Spleen (tissue), 11 donors: ENCODE results near the gene LNX2. TPM values are rescaled to one million over a fixed set of nuclear protein-coding genes. Genes with fewer than 3 reads are reported as not detected.

Experiments
- DNase-seq: peaks from one replicate; pipeline ENCODE4 v3.0.0-alpha.2; 2020
- H3K27ac ChIP-seq, 8 donors: fragments of 200-600 bp; sonication (generic) in 7 of 8; 1 replicate in 4 of 8; 2 replicates in 4 of 8; pipeline versions ENCODE4 v1.5.0 to v1.8.0; 2016 to 2021; ENCODE audit warnings: inconsistent platforms in 4 of 8, mild to moderate bottlenecking in 4 of 8, moderate library complexity in 1 of 8
- H3K27me3 ChIP-seq, 7 donors: fragments of 200-600 bp; sonication (generic) in 6 of 7; replicated peaks in 1 of 7; 1 replicate in 4 of 7; 2 replicates in 3 of 7; pipeline versions ENCODE4 v1.5.0 to v1.8.0; 2016 to 2021; ENCODE audit warnings: inconsistent platforms in 3 of 7, mild to moderate bottlenecking in 1 of 7
- H3K36me3 ChIP-seq, 6 donors: fragments of 200-600 bp; sonication (generic) in 5 of 6; 1 replicate in 4 of 6; 2 replicates in 2 of 6; pipeline versions ENCODE4 v1.5.0 to v1.8.0; 2016 to 2021; ENCODE audit warnings: inconsistent platforms in 2 of 6
- H3K4me1 ChIP-seq, 6 donors: fragments of 200-600 bp; sonication (generic) in 5 of 6; 1 replicate in 3 of 6; 2 replicates in 3 of 6; pipeline versions ENCODE4 v1.5.0 to v1.8.0; 2016 to 2021; ENCODE audit warnings: inconsistent platforms in 3 of 6
- H3K4me3 ChIP-seq, 8 donors: fragments of 200-600 bp; sonication (generic) in 7 of 8; 1 replicate in 4 of 8; 2 replicates in 4 of 8; pipeline versions ENCODE4 v1.5.0 to v1.8.0; 2016 to 2021; ENCODE audit warnings: inconsistent platforms in 4 of 8, mild to moderate bottlenecking in 4 of 8, moderate library complexity in 2 of 8
- H3K9me3 ChIP-seq, 8 donors: fragments of 200-600 bp; sonication (generic) in 7 of 8; 1 replicate in 4 of 8; 2 replicates in 4 of 8; pipeline versions ENCODE4 v1.5.0 to v1.8.0; 2016 to 2021; ENCODE audit warnings: inconsistent platforms in 4 of 8
- POLR2A ChIP-seq, 3 donors: fragments of 450-650 bp; IDR thresholded peaks; one replicate each; pipeline ENCODE4 v1.5.1; 2017; ENCODE audit warnings: antibody characterized with exemption in 3 of 3, mild to moderate bottlenecking in 1 of 3
- POLR2AphosphoS5 ChIP-seq, 3 donors: sonication (generic); formaldehyde crosslinking; IDR thresholded peaks; one replicate each; pipeline ENCODE4 v1.5.1; 2017; ENCODE audit warnings: antibody characterized with exemption in 3 of 3
- WGBS, 5 donors: extraction: QIAGEN DNeasy Blood & Tissue Kit in 3 of 5; methylation state at CpG; one replicate each; pipeline versions ENCODE4 v1.1.5 to v1.1.7; 2013 to 2018; 5-methylcytosine and 5-hydroxymethylcytosine counted together
- intact Hi-C: fragments of 100-400 bp; cut with DNase I; formaldehyde crosslinking; loops from one replicate; pipeline ENCODE4 v1.15.0; 2023; ENCODE audit warnings: low total_unique reads
- polyA plus RNA-seq, 3 donors: library from polyadenylated mRNA; stranded (reverse); fragments of 200-250 nt; gene quantifications; one replicate each; pipeline ENCODE4 v1.2.1, GENCODE V29; 2013
- total RNA-seq, 7 donors: library from RNA; depleted of rRNA in 3 of 7; stranded (reverse); fragments of >200 nt in 3 of 7; fragmentation: NEBNext Ultra II Directional in 4 of 7; extraction: Animal tissue kit (Norgen Biotek cat#: 25700) in 4 of 7; gene quantifications; one replicate each; pipeline versions ENCODE4 v1.1.0 to v1.2.1, GENCODE V29; 2016 to 2021
- TF ChIP-seq, protein P1 (sequence below), 11 experiments: fragments of 200-600 bp in 7 of 11; fragments of 450-650 bp in 4 of 11; sonication (generic) in 4 of 11; IDR thresholded peaks in 8 of 11; conservative IDR thresholded peaks in 3 of 11; 1 replicate in 7 of 11; 2 replicates in 4 of 11; pipeline versions ENCODE4 v1.4.0 to v1.8.0; 2016 to 2021; ENCODE audit warnings: antibody characterized with exemption in 11 of 11, inconsistent platforms in 4 of 11, mild to moderate bottlenecking in 1 of 11
- donor health status: healthy with polysubstance abuse.
- donor health status: DM: no; HTN: no; CAD: no; lungs with moderate emphysema.
- donor health status: DM: no; HTN: no; CAD: no.
- donor health status: Bipolar disorder and iron deficiency.
- donor health status: healthy.
- donor health status: DM: no; HTN: no; CAD: no.
- donor health status: DM: yes; HTN: yes; CAD: no.

The LNX2 gene
- total and polyA plus RNA-seq, 10 donors = 1.8 to 8.8 (median 6.7) TPM

GRCh38 chr13:27660511-27660910 is 40.2 kb upstream of the LNX2 start:
- intact Hi-C loops = no loop called here
- 94 to 97% (median 96%) methylated on average over 6 of the region's 6 CpGs for WGBS, 5 donors
- H3K4me1 ChIP-seq = no peaks in the 10 kb centered on the region
- no peaks in the 10 kb centered on the region for H3K9me3 ChIP-seq
- DNase-seq = no peak
- H3K36me3 ChIP-seq = peaks cover 0 to 35% (median 9%) of the 10 kb centered on the region in 6 donors
- H3K27me3 ChIP-seq = no peaks in the 10 kb centered on the region
- no peak for TF ChIP-seq POLR2AphosphoS5 (IDR thresholded peaks at IDR 0.05)
- no peak for TF ChIP-seq POLR2A (IDR thresholded peaks at IDR 0.05)
- TF ChIP-seq, protein P1, sequence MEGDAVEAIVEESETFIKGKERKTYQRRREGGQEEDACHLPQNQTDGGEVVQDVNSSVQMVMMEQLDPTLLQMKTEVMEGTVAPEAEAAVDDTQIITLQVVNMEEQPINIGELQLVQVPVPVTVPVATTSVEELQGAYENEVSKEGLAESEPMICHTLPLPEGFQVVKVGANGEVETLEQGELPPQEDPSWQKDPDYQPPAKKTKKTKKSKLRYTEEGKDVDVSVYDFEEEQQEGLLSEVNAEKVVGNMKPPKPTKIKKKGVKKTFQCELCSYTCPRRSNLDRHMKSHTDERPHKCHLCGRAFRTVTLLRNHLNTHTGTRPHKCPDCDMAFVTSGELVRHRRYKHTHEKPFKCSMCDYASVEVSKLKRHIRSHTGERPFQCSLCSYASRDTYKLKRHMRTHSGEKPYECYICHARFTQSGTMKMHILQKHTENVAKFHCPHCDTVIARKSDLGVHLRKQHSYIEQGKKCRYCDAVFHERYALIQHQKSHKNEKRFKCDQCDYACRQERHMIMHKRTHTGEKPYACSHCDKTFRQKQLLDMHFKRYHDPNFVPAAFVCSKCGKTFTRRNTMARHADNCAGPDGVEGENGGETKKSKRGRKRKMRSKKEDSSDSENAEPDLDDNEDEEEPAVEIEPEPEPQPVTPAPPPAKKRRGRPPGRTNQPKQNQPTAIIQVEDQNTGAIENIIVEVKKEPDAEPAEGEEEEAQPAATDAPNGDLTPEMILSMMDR (IDR thresholded peaks at IDR 0.05 in 8 of 11, conservative IDR thresholded peaks at IDR 0.05 in 3 of 11) = no peak
- no peak overlapping the region for H3K27ac ChIP-seq
- no peak overlapping the region for H3K4me3 ChIP-seq

DNA sequence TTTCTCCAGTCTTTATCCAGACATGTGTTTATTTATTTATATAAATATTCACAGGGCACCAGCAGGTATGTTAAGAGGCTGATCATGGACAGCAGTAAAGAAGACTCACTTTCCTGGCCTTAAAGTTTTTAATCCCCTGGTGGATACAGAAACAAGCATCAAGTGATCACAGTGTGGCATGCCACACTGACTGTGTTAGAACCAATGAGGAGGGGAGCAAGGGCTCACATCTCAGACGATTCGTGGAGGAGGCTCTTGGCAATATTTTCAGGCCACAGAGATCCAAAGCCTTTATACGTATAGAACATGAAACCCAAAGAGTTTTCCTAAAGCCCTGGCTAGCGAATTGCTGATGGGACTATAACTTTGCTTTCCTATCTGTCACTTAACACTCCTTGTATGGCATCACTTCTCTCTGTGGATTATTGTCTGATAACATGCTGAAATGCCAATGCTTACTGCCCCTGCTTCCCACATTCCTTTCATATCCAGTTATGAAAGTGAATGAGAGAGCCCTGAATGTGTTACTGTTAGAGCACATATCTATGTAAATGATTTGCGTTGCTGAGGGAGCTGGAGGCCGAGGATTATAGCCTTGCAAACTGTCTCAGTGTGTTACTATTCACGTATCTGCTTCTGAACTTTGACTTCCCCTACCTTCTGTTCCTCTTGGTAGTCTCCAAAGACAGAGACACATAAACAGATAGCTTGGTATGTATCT is 39.0 kb upstream of the LNX2 start:
- no peak overlapping the region for H3K27ac ChIP-seq
- H3K27me3 ChIP-seq = no peaks in the 10 kb centered on the region
- no peaks in the 10 kb centered on the region for H3K9me3 ChIP-seq
- H3K36me3 ChIP-seq = peaks cover 0 to 24% (median 8%) of the 10 kb centered on the region in 6 donors
- DNase-seq = no peak
- no peak overlapping the region for H3K4me3 ChIP-seq
- no peak for TF ChIP-seq POLR2A (IDR thresholded peaks at IDR 0.05)
- TF ChIP-seq, protein P1 (IDR thresholded peaks at IDR 0.05 in 8 of 11, conservative IDR thresholded peaks at IDR 0.05 in 3 of 11) = no peak
- TF ChIP-seq POLR2AphosphoS5 (IDR thresholded peaks at IDR 0.05) = no peak
- H3K4me1 ChIP-seq = no peaks in the 10 kb centered on the region
- intact Hi-C loops = no loop called here
- WGBS, 5 donors = 81 to 92% (median 82%) methylated on average over 7 of the region's 7 CpGs

- H3K9me3 ChIP-seq = no peaks in the 10 kb centered on the region
- intact Hi-C loops = no loop called here
- H3K27me3 ChIP-seq = no peaks in the 10 kb centered on the region
- DNase-seq = no peak
- no peak overlapping the region for H3K27ac ChIP-seq
- peaks cover 0 to 29% (median 8%) of the 10 kb centered on the region in 6 donors for H3K36me3 ChIP-seq
- H3K4me3 ChIP-seq = no peak overlapping the region
- TF ChIP-seq POLR2AphosphoS5 (IDR thresholded peaks at IDR 0.05) (no peak), POLR2A (IDR thresholded peaks at IDR 0.05) (no peak)
- TF ChIP-seq, protein P1 (IDR thresholded peaks at IDR 0.05 in 8 of 11, conservative IDR thresholded peaks at IDR 0.05 in 3 of 11) = no peak
- no peaks in the 10 kb centered on the region for H3K4me1 ChIP-seq
Observed at GRCh38 chr13:27658546-27658945, 38.2 kb upstream of the LNX2 start.

- TF ChIP-seq POLR2AphosphoS5 (IDR thresholded peaks at IDR 0.05) = no peak
- no peak for TF ChIP-seq POLR2A (IDR thresholded peaks at IDR 0.05)
- TF ChIP-seq, protein P1 (IDR thresholded peaks at IDR 0.05 in 8 of 11, conservative IDR thresholded peaks at IDR 0.05 in 3 of 11) = no peak
- intact Hi-C loops = no loop called here
- Histone ChIP-seq H3K36me3 (peaks cover 0 to 35% (median 8%) of the 10 kb centered on the region in 6 donors), H3K9me3 (no peaks in the 10 kb centered on the region), H3K4me3 (no peak overlapping the region), H3K27ac (no peak overlapping the region), H3K27me3 (no peaks in the 10 kb centered on the region), H3K4me1 (no peaks in the 10 kb centered on the region)
- 86 to 94% (median 92%) methylated on average over 2 of the region's 2 CpGs for WGBS, 5 donors
- no peak for DNase-seq
Observed at GRCh38 chr13:27657724-27658123, 37.4 kb upstream of the LNX2 start.
